GM18505 (cell line): Measurements from ENCODE around the gene MALT1.

Source experiments
- ATAC-seq: cut with Tn5 transposase; IDR thresholded peaks from one replicate; pipeline ENCODE4 v1.9.1; 2021; ENCODE audit not compliant: unreplicated experiment
- POLR2A ChIP-seq: IDR thresholded peaks from 4 replicates; pipeline ENCODE4 v1.6.1; 2011; ENCODE audit warnings: borderline replicate concordance; ENCODE audit not compliant: insufficient read depth, insufficient read length; ENCODE audit errors: extremely low read depth

MALT1 gene

DNA sequence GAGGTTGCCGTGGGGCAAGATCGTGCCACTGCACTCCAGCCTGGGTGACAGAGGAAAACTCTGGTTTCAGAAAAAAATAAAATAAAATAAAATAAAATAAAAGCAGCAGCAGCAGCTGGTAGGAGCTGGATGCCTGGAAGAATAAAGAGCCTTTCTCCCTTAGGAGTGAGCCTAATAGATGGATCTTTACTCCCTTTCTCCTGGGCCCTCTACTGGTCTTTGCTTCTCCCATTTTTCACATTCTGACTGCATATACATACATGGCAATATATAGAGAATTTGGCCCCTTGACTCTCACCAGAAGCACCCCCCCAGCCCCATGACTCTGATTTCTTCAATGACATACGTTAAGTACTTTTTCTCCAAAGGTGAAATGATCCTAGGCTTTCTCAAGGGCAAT is 9.8 kb upstream of the MALT1 start:
- TF ChIP-seq POLR2A: no peak
- ATAC-seq: no peak

DNA sequence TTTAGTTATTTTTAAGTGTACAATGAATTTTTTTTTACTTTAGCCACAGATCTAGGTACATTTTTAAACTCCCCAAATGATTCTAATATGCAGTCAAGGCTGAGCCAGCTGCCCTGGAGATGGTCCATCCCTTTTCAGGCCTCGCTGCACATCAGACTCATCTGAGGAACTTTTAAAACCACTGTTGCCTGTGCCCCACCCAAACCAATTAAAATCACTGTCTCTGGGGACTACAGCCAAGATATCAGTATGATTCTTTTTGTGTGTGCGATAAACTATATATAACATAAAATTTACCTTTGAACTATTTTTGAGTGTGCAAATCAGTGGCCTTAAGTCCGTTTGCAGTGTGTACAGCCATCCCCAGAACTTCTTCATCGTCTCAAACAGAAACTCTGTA is 9.1 kb upstream of the MALT1 start:
- peak; percentile 39 for ATAC-seq
- no peak for TF ChIP-seq POLR2A

DNA sequence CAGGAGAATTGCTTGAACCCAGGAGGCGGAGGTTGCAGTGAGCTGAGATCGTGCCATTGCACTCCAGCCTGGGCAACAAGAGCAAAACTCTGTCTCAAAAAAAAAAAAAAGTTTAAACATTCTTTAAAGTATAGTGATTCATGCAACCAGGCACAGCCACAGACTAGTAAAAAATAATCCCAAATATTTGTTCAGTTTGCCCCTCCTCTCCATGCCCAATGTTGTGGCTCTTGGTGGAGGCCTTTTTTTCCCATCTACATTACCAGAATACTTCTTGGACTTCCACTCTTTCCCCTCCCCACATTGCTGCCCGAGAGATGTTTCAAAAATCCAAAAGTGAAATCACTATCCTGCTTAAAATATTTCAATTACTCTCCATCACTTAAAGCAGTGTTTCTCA is 5.1 kb upstream of the MALT1 start:
- no peak for ATAC-seq

DNA sequence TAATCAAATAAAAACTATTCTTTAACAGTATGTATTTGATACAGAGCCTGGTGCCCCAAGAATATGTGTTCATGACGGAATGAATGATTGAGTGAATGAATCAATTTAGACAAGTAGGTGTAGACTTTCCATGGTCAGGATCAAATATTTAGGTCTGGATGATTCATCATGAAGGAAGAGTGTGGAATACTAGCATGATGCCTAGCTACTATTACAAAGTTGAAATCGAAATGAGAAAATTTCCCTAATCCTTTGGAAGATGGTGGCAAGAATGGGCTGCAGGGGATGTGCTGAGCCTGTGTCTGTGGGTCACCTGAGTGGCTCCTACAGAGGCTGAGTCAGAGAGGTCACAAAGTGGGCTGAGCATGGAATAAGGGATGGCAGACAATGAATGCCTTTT is 3.1 kb upstream of the MALT1 start:
- TF ChIP-seq POLR2A: no peak
- no peak for ATAC-seq

More for the DNA sequence above, 5.1 kb upstream of the MALT1 start:
- TF ChIP-seq POLR2A: no peak

DNA sequence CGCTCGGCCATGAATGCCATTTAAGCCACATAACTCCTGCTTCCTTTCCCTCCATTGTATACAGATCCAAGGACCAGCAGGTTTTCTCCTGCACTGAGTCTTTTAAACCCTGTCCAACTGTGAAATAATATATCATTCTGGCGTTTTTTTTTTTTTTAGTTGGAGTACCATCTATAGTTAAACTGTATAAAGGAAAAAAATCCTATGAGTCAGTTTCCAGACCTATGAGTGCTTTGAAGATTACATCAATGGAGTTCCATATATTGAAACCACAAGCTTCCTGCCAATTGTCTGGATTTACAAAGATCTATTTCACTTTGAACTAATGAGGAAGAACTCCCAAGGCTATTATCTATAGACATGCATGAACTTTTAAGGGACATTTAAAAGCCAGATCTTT is 2.4 kb upstream of the MALT1 start:
- ATAC-seq: no peak
- TF ChIP-seq POLR2A: no peak

DNA sequence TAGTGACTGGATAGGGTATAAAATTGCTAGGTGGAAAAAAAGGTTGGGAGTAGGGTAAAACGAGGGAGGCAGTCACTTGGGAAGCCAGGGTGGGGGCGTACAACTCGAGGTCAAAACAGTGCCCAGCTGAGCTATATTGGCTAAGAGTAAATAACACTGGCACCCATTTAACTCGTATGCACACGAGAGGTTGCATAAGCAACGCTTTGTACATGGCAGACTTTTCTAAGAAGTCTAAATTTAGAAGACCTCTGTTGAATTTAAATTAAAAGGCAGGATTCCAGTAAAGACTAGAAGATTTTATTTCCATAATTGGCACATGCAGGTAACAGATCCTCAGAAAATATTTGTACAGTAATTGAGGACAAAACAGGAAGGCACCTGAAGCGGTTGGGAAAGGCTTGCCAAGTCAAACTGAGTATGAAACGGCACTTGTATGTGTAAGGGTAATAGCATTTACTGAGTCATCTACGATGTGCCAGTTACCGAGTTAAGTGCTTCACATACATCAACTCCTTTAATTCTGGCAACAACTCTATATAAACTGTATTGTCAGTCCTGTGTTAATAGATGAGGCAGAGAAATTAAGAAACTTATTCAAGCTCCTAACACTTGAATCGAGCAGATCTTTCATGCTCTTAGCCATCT is 1.4 kb upstream of the MALT1 start:
- peak; percentile 38 for TF ChIP-seq POLR2A
- ATAC-seq: no peak

DNA sequence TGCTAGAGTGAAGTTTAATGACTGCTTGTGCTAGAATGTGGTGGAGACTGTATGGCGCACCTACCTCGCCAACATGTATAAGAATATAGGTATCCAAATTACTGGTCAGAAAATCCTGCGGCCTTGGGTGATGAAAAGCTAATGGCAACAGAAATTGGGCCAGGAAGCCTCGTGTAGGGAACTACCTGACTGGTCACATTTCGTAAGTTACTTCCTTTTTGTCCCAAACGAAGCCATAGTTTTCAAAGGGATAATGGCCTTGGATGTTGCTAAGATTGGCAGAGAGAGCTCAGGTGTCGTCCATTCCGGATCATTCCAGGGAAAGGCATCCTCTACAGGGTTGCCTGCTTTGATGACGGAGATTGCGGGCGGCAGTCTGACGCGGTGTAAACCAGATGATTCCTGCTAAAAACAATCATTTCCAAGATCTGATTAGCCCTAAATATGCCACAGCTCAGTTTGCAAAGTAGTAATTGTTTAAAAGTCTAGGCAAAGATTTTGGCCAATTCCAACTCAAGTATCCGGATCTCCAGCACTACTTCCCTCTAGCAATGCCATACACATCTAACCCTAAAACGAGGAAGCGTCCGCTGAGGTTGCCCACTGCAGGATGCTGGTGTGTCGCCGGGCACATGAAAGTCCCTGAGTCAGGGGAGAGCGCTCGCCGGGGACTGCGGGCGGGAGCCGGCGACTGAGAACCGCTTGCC is 708 bp upstream of the MALT1 start:
- no peak for ATAC-seq
- TF ChIP-seq POLR2A: no peak

DNA sequence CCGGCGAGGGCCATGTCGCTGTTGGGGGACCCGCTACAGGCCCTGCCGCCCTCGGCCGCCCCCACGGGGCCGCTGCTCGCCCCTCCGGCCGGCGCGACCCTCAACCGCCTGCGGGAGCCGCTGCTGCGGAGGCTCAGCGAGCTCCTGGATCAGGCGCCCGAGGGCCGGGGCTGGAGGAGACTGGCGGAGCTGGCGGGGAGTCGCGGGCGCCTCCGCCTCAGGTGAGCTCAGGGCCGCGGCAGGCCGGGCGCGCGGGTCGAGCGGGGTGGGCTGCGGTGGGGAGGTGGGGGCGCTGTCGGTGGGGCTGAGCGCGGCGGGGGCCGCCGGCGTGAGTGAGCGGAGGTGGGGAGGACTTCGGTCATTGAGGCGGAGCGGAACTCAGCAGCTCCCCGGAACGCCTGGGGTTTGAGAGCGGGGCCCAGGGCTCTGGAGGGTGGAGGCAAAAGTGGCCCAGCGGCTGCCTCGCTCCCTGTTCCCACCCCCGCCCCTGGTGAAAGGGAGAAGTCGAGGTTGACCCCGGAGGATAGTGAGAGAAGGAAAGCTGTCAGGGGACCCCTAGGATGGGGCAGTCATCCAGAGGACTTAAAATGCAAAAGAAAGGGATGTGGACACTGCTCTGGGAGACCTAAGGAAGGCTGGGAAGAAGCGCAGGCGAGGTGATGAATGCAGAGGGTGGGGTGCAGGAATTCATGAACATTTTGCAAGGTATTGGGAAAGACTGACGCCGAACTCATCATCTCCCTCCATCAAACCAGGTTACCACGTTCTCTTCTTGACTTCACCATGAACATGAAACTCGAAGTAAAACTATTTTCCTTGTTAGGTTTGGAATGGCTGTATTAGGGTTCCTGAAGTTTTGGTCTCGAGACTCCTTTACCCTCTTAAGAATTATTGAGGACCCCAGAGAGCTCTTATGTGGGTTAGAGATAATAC is 633 bp downstream of the MALT1 start:
- ATAC-seq: peak; percentile 22
- TF ChIP-seq POLR2A: no peak

DNA sequence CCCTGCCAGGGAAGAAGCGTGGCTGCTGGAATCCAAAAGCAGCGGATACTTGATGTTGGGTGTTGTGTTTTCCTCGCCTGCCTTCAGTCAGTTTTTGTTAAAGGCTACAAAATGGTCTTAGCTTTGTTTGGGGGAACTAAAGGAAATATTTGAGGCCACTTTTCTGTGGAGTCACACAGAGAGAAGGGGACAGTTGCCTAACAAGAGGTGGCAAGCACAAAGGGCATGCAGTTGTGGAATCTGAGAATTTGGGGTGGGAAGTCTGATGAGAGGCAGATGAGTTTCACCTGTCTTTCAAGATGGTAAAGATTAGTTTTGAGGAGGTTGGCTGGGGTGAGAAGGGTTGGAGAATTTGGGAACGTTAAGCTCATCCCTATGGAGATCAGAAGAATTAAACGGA is 2.9 kb downstream of the MALT1 start:
- no peak for ATAC-seq
- TF ChIP-seq POLR2A: no peak

DNA sequence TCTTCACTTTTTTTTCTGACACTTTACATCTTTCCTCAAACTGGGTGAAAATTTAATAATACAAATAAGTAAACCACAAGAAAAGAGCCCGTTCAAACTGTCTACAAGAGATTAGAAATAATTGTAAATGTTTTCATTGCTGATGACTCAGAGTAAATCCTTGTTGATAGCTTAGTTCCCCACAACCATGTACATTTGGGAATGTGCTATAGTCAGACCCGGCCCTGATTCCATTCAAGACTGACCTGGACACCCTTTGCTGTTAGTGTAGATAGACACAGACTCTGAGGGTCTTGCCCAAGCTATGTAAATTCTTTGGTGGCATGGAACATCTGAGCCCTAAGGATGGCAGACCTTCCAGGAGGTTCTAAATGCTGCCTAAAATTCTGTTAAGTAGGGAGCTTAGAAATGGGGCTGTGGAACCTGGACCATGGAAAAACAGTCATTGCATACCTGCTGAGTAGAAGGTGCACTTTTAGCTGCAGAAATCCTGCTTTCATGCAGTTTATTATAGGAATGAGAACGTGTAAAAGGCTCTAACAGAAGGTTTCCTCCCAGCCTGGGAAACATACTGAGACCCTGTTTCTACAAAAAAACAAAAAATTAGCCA is 3.7 kb downstream of the MALT1 start:
- no peak for ATAC-seq
- no peak for TF ChIP-seq POLR2A

DNA sequence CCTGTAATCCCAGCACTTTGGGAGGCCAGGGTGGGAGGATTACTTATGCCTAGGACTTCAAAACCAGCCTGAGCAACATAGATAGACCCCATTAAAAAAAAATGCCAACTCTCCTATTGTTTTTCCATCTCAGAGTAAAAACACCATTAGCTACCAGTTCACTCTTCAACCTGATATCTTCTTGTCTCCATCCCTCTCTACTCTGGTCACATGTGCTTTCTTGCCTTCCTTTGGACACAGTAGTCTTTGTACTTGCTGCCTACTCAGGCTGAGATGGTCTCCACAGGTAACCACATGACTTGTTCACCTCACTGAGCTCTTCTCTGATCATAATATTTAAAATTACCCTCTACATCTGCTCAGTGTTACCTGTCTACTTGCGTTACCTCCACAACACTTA is 5.0 kb downstream of the MALT1 start:
- TF ChIP-seq POLR2A: no peak

DNA sequence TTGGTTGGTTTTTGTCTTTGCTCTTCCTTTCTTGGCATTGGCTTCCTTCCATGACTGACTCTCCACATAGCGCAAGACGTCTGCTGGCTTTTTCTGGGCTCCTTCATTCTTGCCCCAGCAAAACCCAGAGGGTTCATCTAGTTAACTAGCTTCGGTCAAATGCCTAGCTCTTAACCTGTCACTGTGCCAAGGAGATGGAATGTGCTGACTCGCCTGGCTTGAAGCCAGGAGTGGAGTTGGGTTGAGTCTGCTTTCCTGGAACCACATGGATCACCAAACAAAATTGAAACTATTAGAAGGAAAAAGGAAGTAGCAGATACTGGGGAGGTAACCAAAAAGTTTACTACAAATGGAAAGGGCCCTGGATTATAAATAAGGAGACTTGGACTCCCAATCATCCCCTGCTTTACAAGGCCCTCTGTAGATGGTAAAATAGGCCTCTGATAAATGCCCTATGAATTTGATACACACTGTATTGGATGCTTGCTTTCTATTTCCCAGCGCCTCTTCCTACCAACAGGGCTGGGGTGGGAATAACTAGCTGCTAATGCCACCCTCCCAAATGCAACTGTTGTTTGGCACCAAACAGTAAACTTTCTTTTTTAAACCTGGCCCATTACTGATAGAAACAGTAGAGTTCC is 11.3 kb downstream of the MALT1 start:
- no peak for TF ChIP-seq POLR2A
- ATAC-seq: no peak

More for the DNA sequence above, 5.0 kb downstream of the MALT1 start:
- ATAC-seq: no peak

DNA sequence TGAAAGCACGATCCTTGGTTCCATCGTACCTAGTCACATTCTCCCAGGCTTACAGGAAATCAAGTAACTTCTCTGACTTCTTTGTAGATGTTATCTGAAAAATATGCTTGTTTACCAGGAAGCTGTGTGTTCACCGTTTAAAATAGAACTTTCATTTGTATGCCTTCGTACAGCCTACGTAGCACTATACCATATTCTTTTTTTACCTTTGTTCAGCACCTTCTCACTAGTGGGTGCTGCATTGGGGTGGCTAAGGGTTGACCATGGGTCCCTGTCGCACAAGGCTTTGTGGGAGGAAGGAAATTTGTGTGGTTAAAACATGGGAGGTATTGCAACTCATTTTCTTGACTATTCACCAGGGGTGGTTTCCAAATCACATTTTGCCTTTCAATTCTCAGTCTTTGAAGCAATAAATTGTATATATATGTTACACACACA is 16.6 kb downstream of the MALT1 start:
- peak; percentile 71 for ATAC-seq
- TF ChIP-seq POLR2A: no peak
